Uterus (tissue), 2 donors: ENCODE results near the gene GATA2.

Source experiments
- CTCF ChIP-seq, 4 experiments: fragments of 200-600 bp in 2 of 4; fragments of 450-650 bp in 2 of 4; sonication (generic) in 2 of 4; IDR thresholded peaks; one replicate each; pipeline ENCODE4 v1.5.1; 2016 to 2019; ENCODE audit warnings: antibody characterized with exemption in 4 of 4, mild to moderate bottlenecking in 2 of 4, moderate library complexity in 1 of 4
- POLR2A ChIP-seq, 2 donors: fragments of 450-650 bp; IDR thresholded peaks; one replicate each; pipeline ENCODE4 v1.6.1; 2016; ENCODE audit warnings: antibody characterized with exemption in 2 of 2, mild to moderate bottlenecking in 1 of 2, moderate library complexity in 1 of 2

GRCh38 chr3:128493570-128494366 lies 767 bp upstream of the GATA2 start:
- no peak for TF ChIP-seq POLR2A (IDR thresholded peaks at IDR 0.05)
- no peak for TF ChIP-seq CTCF (IDR thresholded peaks at IDR 0.05)
